ENCODE data around the gene ZNF532.

DNA sequence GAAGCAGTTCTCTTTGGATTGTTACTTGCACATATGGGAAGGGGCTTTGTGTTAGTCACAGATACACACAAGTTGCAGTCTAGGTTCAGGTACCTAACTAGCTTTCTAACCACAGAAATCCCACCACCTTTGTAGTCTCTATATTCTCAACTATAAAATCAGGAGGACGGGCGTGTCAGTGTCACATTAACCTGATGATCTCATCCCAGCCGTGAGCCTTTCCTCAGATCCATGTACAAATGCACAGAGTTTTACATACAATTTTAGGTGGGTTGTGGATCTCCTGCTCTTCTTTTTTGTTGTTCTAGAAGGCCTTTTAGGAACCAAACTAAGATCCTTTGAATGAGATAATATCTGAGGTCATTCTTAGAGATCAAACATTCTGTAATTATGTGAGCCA is 94.0 kb downstream of the ZNF532 start:
- no peak for TF ChIP-seq CTCF (IDR thresholded peaks at IDR 0.05; ENCODE audit: low read length)
- TF ChIP-seq EZH2phosphoT487 (IDR thresholded peaks at IDR 0.05; ENCODE audit: low read length), result no peak
